ENCODE measurements around the gene ZNF425.

The ZNF425 gene

GRCh38 chr7:149063476-149063875 is 62.6 kb downstream of the ZNF425 start:
- TF ChIP-seq FOXM1 (IDR thresholded peaks at IDR 0.05; ENCODE audit: borderline replicate concordance, low read depth) (no peak), TEAD4 (IDR thresholded peaks at IDR 0.05) (no peak), TAF1 (IDR thresholded peaks at IDR 0.05; ENCODE audit: low read depth) (no peak), CEBPB (IDR thresholded peaks at IDR 0.05) (no peak), NFIC (IDR thresholded peaks at IDR 0.05) (no peak)

DNA sequence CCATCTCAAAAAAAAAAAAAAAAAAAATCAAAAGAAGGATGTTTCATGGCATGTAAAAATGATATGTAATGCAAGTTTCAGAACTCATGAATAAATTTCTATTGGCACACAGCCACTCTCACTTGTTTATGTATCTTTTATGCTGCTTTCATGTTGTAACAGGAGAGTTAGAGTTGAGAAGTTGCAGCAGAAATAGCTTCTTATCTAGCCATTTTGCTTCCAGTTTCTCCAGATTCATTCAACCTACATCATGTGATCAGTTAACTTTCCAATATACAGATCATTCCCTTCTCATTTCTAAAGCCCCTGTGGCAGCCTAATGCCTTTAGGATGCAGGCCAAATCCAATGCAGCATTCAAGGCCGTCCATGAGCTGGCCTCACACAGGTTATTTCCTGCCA is 66.0 kb downstream of the ZNF425 start:
- no peak for TF ChIP-seq TEAD4 (IDR thresholded peaks at IDR 0.05)

- TF ChIP-seq CEBPB (IDR thresholded peaks at IDR 0.05) (no peak), CREB1 (IDR thresholded peaks at IDR 0.05; ENCODE audit: low read depth) (no peak), TEAD4 (IDR thresholded peaks at IDR 0.05) (no peak), EGR1 (IDR thresholded peaks at IDR 0.05) (no peak), TAF1 (IDR thresholded peaks at IDR 0.05; ENCODE audit: low read depth) (no peak), FOXM1 (IDR thresholded peaks at IDR 0.05; ENCODE audit: borderline replicate concordance, low read depth) (no peak), RAD21 (IDR thresholded peaks at IDR 0.05; ENCODE audit: low read depth) (no peak), ZBTB7A (IDR thresholded peaks at IDR 0.05; ENCODE audit: low read depth) (no peak), NFIC (IDR thresholded peaks at IDR 0.05) (no peak), YY1 (IDR thresholded peaks at IDR 0.05; ENCODE audit: low read depth) (no peak)
- TF ChIP-seq, protein P1, sequence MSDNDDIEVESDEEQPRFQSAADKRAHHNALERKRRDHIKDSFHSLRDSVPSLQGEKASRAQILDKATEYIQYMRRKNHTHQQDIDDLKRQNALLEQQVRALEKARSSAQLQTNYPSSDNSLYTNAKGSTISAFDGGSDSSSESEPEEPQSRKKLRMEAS (IDR thresholded peaks at IDR 0.05): no peak
These were observed 72.2 kb downstream of the ZNF425 start for GRCh38 chr7:149053885-149054284.

GRCh38 chr7:149053384-149053783 is 72.7 kb downstream of the ZNF425 start:
- no peak for TF ChIP-seq TAF1 (IDR thresholded peaks at IDR 0.05; ENCODE audit: low read depth)
- TF ChIP-seq RAD21 (IDR thresholded peaks at IDR 0.05; ENCODE audit: low read depth): no peak
- TF ChIP-seq EGR1 (IDR thresholded peaks at IDR 0.05): no peak
- TF ChIP-seq, protein P1 (IDR thresholded peaks at IDR 0.05): no peak
- TF ChIP-seq TEAD4 (IDR thresholded peaks at IDR 0.05): no peak
- TF ChIP-seq REST (IDR thresholded peaks at IDR 0.05; ENCODE audit: low read depth): no peak
- TF ChIP-seq CEBPB (IDR thresholded peaks at IDR 0.05): no peak
- no peak for TF ChIP-seq TCF12 (IDR thresholded peaks at IDR 0.05; ENCODE audit: low read depth)
- no peak for TF ChIP-seq NFIC (IDR thresholded peaks at IDR 0.05)
- no peak for TF ChIP-seq ZBTB7A (IDR thresholded peaks at IDR 0.05; ENCODE audit: low read depth)
- no peak for TF ChIP-seq FOXM1 (IDR thresholded peaks at IDR 0.05; ENCODE audit: borderline replicate concordance, low read depth)
- TF ChIP-seq CREB1 (IDR thresholded peaks at IDR 0.05; ENCODE audit: low read depth): no peak
